ENCODE measurements around the gene CCDC178. TPM values are rescaled to one million over a fixed set of nuclear protein-coding genes. Genes with fewer than 3 reads are reported as not detected.

Gene CCDC178
- total and polyA plus RNA-seq, 2 donors from 2014 or later, result 3.7 to 4.6 TPM

DNA sequence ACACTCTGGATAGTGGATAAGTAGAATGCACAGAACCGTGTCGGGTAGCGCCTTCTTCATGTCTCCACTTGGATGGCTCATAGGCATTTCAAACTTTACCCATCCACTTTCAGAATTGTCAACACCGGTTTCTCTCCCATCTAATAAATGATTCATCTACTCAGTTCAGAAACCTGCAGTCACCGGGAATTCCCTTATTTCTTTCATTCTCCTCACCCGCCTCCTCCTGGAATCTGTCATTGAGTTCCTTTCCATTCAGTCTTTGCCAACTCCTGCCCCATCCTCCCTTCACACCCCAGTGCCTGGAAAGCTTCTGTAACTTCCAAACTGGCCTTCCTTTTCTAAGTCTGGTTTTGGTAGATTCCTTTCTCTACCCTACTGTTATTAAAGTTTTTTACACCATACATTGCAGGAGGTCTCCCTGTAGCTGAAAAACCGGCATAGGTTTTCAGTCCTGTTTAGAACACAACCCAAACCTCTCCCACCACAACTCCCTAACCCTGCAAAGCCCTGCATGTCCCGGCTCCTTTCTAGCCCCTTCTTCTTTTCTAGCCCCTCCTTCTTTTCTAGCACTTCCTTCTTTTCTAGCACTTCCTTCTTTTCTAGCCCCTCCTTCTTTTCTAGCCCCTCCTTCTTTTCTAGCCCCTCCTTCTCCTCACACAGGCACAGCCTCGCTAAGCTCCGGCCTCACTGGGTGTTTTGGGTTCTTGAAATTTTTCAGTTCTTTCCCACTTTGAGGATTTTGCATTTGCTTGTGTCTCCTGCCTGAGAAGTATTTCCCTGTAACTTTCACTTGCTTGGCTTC lies 533.8 kb downstream of the CCDC178 start:
- intact Hi-C loops (cut with DNase I), result no loop called here
- DNase-seq (peak in 1 of 5 donors; percentile 18), FAIRE-seq (no peak)
- H3K27me3 ChIP-seq (ENCODE audit: control insufficient read depth, insufficient read depth, low read length), result no peaks in the 10 kb centered on the region
- H3K4me1 ChIP-seq (ENCODE audit: control insufficient read depth in 2 of 3, insufficient read depth in 2 of 3, low read depth in 1 of 3, low read length in 3 of 3), result no peaks in the 10 kb centered on the region
- TF ChIP-seq, protein P1, sequence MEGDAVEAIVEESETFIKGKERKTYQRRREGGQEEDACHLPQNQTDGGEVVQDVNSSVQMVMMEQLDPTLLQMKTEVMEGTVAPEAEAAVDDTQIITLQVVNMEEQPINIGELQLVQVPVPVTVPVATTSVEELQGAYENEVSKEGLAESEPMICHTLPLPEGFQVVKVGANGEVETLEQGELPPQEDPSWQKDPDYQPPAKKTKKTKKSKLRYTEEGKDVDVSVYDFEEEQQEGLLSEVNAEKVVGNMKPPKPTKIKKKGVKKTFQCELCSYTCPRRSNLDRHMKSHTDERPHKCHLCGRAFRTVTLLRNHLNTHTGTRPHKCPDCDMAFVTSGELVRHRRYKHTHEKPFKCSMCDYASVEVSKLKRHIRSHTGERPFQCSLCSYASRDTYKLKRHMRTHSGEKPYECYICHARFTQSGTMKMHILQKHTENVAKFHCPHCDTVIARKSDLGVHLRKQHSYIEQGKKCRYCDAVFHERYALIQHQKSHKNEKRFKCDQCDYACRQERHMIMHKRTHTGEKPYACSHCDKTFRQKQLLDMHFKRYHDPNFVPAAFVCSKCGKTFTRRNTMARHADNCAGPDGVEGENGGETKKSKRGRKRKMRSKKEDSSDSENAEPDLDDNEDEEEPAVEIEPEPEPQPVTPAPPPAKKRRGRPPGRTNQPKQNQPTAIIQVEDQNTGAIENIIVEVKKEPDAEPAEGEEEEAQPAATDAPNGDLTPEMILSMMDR (IDR thresholded peaks at IDR 0.05; ENCODE audit: borderline replicate concordance, extremely low read depth, insufficient read depth), result no peak
- no peaks in the 10 kb centered on the region for H3K36me3 ChIP-seq (ENCODE audit: control insufficient read depth in 2 of 3, insufficient read depth in 3 of 3, low read length in 3 of 3)
- no peak overlapping the region for H3K9ac ChIP-seq (ENCODE audit: low read length in 3 of 3)
- no peaks in the 10 kb centered on the region for H3K9me3 ChIP-seq (ENCODE audit: control insufficient read depth in 2 of 3, insufficient read depth in 1 of 3, low read length in 3 of 3)
- H3K4me3 ChIP-seq (ENCODE audit: low read length in 3 of 3), result no peak overlapping the region
- H3K27ac ChIP-seq (ENCODE audit: low read depth in 2 of 2, low read length in 2 of 2), result no peak overlapping the region

DNA sequence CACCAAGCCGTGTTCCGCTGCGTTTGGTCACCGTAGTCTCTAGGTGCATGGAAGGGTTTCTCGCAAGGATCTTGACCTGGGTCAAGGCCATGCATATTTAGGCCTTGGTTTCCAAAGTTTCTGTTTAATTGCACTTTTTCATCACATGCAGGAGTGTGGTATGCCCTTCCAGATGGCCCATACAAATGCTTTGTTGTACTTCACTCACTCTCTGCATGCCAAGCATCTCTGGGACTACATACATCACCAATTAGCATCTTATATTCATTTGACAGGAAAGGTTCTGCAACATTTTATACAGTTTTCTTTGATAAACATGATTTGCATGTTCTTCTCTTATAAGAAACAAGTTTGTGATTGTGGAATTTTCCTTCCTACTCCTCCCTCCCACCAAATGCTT lies 534.9 kb downstream of the CCDC178 start:
- Histone ChIP-seq H3K4me3 (ENCODE audit: low read length in 3 of 3) (no peak overlapping the region), H3K4me1 (ENCODE audit: control insufficient read depth in 2 of 3, insufficient read depth in 2 of 3, low read depth in 1 of 3, low read length in 3 of 3) (no peaks in the 10 kb centered on the region), H3K27ac (ENCODE audit: low read depth in 2 of 2, low read length in 2 of 2) (no peak overlapping the region), H3K9me3 (ENCODE audit: control insufficient read depth in 2 of 3, insufficient read depth in 1 of 3, low read length in 3 of 3) (no peaks in the 10 kb centered on the region), H3K9ac (ENCODE audit: low read length in 3 of 3) (no peak overlapping the region), H3K36me3 (ENCODE audit: control insufficient read depth in 2 of 3, insufficient read depth in 3 of 3, low read length in 3 of 3) (no peaks in the 10 kb centered on the region), H3K27me3 (ENCODE audit: control insufficient read depth, insufficient read depth, low read length) (no peaks in the 10 kb centered on the region)
- DNase-seq, result no peak
- FAIRE-seq, result no peak
- TF ChIP-seq, protein P1 (IDR thresholded peaks at IDR 0.05; ENCODE audit: borderline replicate concordance, extremely low read depth, insufficient read depth), result no peak
- intact Hi-C loops (cut with DNase I), result no loop called here

DNA sequence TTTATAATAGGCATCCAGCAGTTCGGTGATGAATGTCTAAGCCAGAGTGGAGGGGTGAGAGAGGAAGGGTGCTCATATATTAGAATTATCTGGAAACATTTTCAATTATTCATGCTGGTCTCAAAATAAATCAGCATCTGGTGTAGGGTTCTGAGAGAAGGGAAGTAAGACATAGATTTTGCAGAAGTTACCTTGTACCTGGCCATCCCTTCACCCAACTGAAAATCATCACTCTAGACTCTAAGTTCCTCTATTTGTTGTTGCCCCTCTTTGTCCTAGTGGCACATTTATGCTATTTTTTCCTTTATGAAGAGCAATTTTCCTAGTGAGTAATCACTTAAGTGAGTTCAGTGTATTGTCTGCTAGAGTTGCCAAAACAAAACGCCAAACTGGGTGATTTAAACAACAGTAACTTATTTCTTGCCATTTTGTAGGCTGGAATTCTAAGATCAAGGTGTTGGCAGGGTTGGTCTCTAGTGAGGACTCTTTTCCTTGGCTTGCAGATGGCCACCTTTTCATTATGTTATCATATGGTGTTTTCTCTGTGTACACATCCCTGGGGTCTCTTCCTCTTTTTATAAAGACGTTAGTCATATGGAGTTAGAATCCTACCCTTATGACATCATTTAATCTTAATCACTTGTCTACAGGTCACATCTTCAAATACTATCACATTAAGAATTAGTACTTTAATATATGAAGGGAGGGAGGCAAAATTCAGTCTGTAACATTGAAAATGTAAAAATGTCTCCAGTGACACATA lies 537.8 kb downstream of the CCDC178 start:
- no peak overlapping the region for H3K4me3 ChIP-seq (ENCODE audit: low read length in 3 of 3)
- DNase-seq (no peak), FAIRE-seq (no peak)
- no peaks in the 10 kb centered on the region for H3K27me3 ChIP-seq (ENCODE audit: control insufficient read depth, insufficient read depth, low read length)
- no peaks in the 10 kb centered on the region for H3K4me1 ChIP-seq (ENCODE audit: control insufficient read depth in 2 of 3, insufficient read depth in 2 of 3, low read depth in 1 of 3, low read length in 3 of 3)
- no peaks in the 10 kb centered on the region for H3K36me3 ChIP-seq (ENCODE audit: control insufficient read depth in 2 of 3, insufficient read depth in 3 of 3, low read length in 3 of 3)
- intact Hi-C loops (cut with DNase I), result no loop called here
- H3K9ac ChIP-seq (ENCODE audit: low read length in 3 of 3), result no peak overlapping the region
- TF ChIP-seq, protein P1 (IDR thresholded peaks at IDR 0.05; ENCODE audit: borderline replicate concordance, extremely low read depth, insufficient read depth), result no peak
- no peaks in the 10 kb centered on the region for H3K9me3 ChIP-seq (ENCODE audit: control insufficient read depth in 2 of 3, insufficient read depth in 1 of 3, low read length in 3 of 3)
- no peak overlapping the region for H3K27ac ChIP-seq (ENCODE audit: low read depth in 2 of 2, low read length in 2 of 2)
